GM12874 (cell line): ENCODE data around the gene OR3A2.

Source experiments
- CTCF ChIP-seq: IDR thresholded peaks from 2 replicates; pipeline ENCODE4 v1.5.1; 2011; ENCODE audit warnings: low read depth, mild to moderate bottlenecking, control low read depth, low read length, moderate library complexity; ENCODE audit not compliant: insufficient read depth

Gene OR3A2

GRCh38 chr17:3385869-3386816, at the start of gene OR3A2:
OR3A2 (minus strand) TSS chr17:3386308.
- no peak for TF ChIP-seq CTCF

- no peak for TF ChIP-seq CTCF
These were observed 47.6 kb upstream of the OR3A2 start, which contains the start of gene OR1E2 for GRCh38 chr17:3433741-3434140. OR1E2 (minus strand) TSS chr17:3433841; CDS start chr17:3433841, 0 bp downstream.

GRCh38 chr17:3418222-3418621, 32.1 kb upstream of the OR3A2 start:
- no peak for TF ChIP-seq CTCF

GRCh38 chr17:3415610-3416009, 29.5 kb upstream of the OR3A2 start:
- no peak for TF ChIP-seq CTCF

GRCh38 chr17:3411070-3411469, 25.0 kb upstream of the OR3A2 start, which contains the start of gene OR3A3:
OR3A3 (plus strand) TSS chr17:3411370.
- no peak for TF ChIP-seq CTCF

- no peak for TF ChIP-seq CTCF
These were observed 15.7 kb upstream of the OR3A2 start for GRCh38 chr17:3401786-3402185.

- no peak for TF ChIP-seq CTCF
These were observed 13.9 kb upstream of the OR3A2 start for GRCh38 chr17:3400055-3400454.
